HG02763 (cell line): ENCODE data around the gene ACOT4.
"Not testable (repeated sequence)": the region's sequence is repeated elsewhere in the genome, so short reads cannot be mapped to it uniquely, and the experiment has no call there.

ENCODE experiments used
- ATAC-seq: cut with Tn5 transposase; IDR thresholded peaks from one replicate; pipeline ENCODE4 v1.9.1; 2021; ENCODE audit warnings: mild to moderate bottlenecking, moderate library complexity; ENCODE audit not compliant: unreplicated experiment

Gene ACOT4

DNA sequence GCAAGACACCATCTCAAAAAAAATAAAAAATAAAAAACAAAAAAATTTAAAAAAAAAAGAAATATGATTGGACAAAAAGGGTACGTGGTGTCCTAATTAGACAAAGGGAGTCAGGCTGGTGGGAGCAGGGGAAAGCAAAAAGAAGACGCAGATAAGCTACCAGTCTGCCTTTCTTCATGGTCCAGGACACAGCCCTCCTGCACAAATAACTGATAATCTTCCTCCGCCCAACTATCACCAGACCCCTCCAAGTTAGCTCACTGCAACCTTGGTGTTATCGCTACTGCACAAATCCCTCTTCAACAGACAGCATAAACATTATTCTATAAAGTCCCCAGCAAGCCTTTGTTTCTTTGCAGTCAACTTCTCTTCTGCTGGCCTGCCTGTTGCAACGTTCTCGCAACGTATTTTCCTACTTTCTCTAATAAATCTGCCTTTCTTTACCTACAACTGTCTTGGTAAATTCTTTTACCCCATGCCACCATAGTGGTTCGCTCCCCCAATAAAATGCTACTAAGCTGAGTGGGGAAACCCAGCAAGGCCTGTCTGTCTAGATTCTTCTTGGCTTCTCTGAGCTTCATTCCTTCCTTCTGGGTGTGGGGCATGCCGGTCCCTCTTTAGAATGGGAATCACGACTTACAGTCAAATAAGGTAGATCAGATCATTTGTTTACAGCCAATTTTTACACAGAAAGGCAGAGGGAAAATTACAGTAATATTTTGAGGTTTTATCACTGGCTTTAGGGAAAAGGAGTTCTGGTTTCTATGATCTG lies 38.5 kb downstream of the ACOT4 start:
- ATAC-seq = no peak

DNA sequence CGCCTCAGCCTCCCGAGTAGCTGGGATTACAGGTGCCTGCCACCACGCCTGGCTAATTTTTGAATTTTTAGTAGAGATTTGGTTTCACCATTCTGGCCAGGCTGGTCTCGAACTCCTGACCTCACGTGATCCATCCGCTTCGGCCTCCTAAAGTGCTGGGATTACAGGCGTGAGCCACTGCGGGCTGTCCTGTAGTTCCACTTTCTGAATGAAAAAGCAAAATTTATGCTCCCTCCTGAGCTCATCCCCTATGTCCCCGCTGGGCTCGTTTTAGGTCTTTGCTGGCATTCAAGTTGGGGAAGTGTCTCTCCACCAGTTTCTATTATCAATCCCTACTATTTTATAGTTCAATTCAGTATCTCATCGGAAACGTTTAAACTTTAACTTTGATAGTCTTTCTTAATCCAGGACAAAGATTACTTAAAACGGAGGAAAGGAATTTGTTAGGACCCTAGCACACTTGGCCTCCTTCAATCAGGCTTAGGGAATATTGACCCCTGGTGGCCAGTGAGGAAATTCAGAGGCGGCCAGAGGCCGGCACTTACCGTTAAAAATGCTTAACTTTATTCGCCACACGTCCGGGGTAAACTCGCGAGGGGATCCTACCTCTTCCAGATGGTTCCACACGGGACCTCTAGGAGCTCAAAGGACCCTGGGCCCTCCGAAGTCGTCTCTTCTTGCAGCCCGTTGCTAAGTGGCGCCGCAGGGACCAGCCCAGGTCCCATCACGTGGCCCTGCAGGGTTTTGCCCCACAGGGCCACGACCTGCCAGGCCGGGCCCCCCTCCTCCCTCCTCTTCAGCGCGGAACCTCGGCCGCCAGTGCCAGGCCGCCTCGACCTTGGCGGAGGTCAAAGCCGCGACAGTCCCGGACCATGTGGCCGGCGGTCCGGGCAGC lies 41.7 kb downstream of the ACOT4 start:
- ATAC-seq = no peak

DNA sequence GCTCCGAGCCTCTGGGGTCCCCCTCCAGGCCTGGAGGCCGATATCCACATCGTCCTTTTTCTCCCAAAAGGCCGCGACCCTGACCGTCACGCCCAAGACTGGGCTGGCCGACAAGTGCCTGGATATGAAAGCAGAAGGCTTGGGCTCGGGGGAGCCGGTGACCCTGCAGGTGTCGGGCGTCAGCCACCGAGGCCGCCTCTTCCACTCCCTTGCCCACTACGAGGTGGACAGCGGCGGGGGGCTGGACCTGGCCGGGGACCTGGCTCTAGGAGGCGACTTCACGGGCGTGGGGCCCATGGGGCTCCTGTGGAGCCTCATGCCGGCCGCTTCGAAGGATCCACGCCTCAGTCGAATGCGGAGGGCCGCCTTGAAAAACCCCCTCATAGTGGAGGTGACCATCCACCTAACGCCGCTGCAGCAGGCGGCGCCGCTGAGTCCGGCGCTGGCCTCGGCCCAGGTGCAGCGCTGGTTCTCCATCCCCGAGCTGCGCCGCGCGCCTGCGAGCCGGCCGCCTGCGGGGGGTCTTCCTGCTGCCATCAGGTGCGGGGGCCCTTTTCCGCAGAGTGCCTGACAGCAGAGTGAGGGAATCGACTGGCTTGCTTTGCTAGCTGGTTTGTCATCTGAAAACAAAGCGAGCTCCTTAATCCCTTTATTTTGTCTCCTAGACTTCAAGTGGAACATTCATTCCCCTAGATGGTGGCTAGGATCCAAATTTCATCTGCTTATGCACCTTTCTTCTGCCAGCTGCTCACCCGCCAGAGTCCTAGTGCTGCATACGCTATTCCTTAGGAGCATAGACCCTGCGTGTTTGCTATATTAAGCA lies 42.5 kb downstream of the ACOT4 start:
- no peak for ATAC-seq

DNA sequence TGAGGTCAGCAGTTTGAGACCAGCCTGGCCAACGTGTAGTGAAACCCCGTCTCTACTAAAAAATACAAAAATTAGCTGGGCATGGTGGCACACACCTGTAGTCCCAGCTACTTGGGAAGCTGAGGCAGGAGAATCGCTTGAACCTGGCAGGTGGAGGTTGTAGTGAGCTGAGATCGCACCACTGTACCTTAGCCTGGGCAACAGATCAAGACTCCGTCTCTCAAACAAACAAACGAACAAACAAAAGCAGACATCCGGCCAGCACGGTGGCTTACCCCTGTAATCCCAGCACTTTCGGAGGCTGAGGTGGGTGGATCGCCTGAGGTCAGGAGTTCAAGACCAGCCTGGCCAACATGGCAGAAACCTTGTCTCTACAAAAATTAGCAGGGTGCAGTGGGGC lies 44.7 kb downstream of the ACOT4 start:
- ATAC-seq = not testable (repeated sequence)

DNA sequence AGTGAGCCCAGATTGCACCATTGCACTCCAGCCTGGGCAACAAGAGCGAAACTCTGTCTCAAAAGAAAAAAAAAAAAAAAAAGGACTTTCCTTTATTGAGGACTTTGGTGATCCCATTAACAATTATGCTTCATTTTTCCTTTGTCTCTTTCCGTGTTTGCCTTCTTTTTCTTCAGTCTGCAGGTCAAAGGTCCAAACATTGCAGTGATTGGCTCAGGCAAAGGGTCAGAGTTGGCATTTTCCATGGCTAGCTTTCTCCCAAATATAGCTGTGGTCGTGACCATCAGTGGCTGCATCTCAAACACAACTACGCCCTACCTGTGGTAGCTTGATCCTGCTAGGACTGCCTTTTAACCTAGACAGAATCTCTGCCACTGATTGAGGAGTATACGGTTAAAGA lies 46.2 kb downstream of the ACOT4 start:
- no peak for ATAC-seq

DNA sequence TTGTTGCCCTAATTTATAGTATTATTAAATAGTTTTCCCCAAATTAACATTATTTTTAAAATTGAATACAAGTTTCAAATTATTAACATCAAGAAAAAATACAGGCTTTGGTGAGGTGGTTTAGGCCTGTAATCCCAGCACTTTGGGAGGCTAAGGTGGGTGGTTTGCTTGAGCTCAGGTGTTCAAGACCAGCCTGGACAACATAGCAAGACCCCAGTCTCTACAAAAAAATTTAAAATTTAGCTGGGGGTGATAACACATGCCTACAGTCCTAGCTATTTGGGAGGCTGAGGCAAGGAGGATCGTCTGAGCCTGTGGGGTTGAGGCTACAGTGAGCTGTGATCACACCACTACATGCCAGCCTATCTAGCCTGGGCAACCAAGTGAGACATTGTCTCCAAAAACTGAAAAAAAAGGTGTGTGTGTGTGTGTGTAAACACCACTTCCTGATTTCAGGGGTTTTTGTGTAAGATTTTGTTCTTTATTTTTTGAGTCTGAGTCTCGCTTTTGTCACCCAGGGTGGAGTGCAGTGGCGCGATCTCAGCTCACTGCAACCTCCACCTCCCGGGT lies 49.2 kb downstream of the ACOT4 start:
- ATAC-seq = no peak

DNA sequence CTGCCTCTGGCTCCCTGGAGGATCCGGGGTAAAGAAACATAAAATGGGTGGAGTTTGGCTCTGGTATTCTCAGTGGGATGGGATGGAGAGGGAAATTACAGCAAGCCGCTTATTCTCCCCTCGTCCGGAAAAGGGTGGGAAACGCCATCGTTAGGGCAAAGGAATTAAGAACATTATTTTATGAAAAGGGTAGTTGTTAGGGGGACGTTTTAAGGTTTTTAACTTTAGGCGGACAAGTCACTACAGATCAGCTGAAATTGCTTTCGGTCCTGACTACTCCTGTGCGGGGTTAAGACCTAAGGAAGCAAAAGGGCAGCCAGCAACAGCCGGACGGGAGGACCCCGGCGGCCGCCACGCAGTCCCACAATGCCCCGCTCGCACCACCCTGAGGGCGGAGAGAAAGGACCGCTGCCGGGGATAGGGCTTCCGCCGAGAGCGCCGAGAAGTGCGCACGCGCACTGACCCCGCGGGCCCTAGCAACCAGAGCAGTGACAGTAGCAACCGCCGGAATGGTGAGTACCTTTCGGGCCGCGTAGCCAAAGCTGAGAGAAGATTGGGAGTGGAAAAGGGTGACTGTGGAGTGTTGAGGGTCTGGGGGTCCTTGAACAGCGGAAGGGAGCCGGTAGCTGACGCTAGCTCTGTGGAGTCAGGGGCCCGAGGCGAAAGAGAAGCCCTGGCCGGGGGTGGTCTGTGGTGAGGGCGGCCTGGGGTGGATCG lies 53.0 kb downstream of the ACOT4 start, which contains the start of gene DNAL1:
Gene DNAL1 (plus strand): TSS at position 456 of the 717 bp plus-strand sequence. CDS start 54 bp downstream, at position 510.
- ATAC-seq = peak; percentile 96

DNA sequence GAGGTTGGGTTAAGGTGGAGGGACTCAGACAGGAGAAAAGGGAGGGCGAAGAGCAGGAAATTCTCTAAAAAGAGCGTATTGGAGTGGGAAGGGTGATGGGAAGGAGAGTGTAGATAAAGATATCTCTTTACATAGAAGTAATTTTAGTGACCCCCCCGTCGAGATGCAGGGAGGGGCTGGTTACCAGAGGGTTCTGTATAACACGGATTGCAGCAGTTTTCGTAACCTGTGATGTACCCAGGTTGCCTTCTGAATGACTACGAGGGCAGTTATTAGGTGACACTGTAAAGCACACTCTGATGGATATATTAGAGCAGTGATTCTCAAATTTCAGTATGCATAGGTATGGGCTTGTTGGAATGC lies 53.6 kb downstream of the ACOT4 start:
- no peak for ATAC-seq
